HepG2 (cell line): ENCODE measurements around the gene ADAMTS13. TPM values are rescaled to one million over a fixed set of nuclear protein-coding genes. Genes with fewer than 3 reads are reported as not detected.

Experiments used
- ARNTL ChIP-seq: sonication (generic); formaldehyde crosslinking; IDR thresholded peaks from 2 replicates; pipeline ENCODE4 v1.4.0; 2020; ENCODE audit warnings: mild to moderate bottlenecking, missing genetic modification reagents
- BCLAF1 ChIP-seq: fragments of 450-650 bp; IDR thresholded peaks from 2 replicates; pipeline ENCODE4 v1.6.1; 2017; ENCODE audit warnings: mild to moderate bottlenecking
- DNMT3B ChIP-seq: conservative IDR thresholded peaks from 2 replicates; pipeline ENCODE4 v1.6.1; 2016; ENCODE audit warnings: missing biosample characterization, control low read depth
- DPF2 ChIP-seq: sonication (generic); formaldehyde crosslinking; IDR thresholded peaks from 2 replicates; pipeline ENCODE4 v1.4.0; 2020; ENCODE audit warnings: mild to moderate bottlenecking, low read depth, missing genetic modification reagents, borderline replicate concordance
- ELF1 ChIP-seq: sonication (generic); formaldehyde crosslinking; IDR thresholded peaks from 2 replicates; pipeline ENCODE4 v1.4.0; 2020; ENCODE audit warnings: missing genetic modification reagents
- MTF2 ChIP-seq: sonication (generic); formaldehyde crosslinking; IDR thresholded peaks from 2 replicates; pipeline ENCODE4 v1.5.0; 2020; ENCODE audit warnings: missing genetic modification reagents, borderline replicate concordance
- PRMT3 ChIP-seq: sonication (generic); formaldehyde crosslinking; IDR thresholded peaks from 2 replicates; pipeline ENCODE4 v1.8.1; 2022; ENCODE audit warnings: low read depth, mild to moderate bottlenecking, moderate library complexity, missing genetic modification reagents, borderline replicate concordance
- PTBP1 ChIP-seq: fragments of 200-400 bp; formaldehyde crosslinking; IDR thresholded peaks from 2 replicates; pipeline ENCODE4 v1.6.1; 2018; ENCODE audit warnings: low read length, low read depth; ENCODE audit not compliant: poor library complexity, severe bottlenecking
- SSRP1 ChIP-seq: IDR thresholded peaks from 2 replicates; pipeline ENCODE4 v1.6.1; 2016; ENCODE audit warnings: control low read depth
- ZNF280D ChIP-seq: sonication (generic); formaldehyde crosslinking; IDR thresholded peaks from 2 replicates; pipeline ENCODE4 v1.5.1; 2020; ENCODE audit warnings: mild to moderate bottlenecking, missing genetic modification reagents
- ZNF564 ChIP-seq: sonication (generic); formaldehyde crosslinking; IDR thresholded peaks from 2 replicates; pipeline ENCODE4 v1.8.1; 2023; ENCODE audit warnings: mild to moderate bottlenecking, missing genetic modification reagents
- ZNF576 ChIP-seq: sonication (generic); formaldehyde crosslinking; IDR thresholded peaks from 2 replicates; pipeline ENCODE4 v1.4.0; 2020; ENCODE audit warnings: mild to moderate bottlenecking, missing genetic modification reagents
- polyA plus RNA-seq, 8 experiments: library from polyadenylated mRNA; depleted of rRNA in 3 of 8; stranded (reverse) in 7 of 8; unstranded in 1 of 8; fragments of >200 nt; fragmentation: Illumina TruSeq in 4 of 8; extraction: Trizol in 4 of 8; gene quantifications; 2 replicates each; pipeline versions ENCODE4 v1.2.1 to v1.2.3, GENCODE V29; 2011 to 2016; ENCODE audit warnings: low read depth in 4 of 8, missing spikeins in 1 of 8, mixed read lengths in 1 of 8; ENCODE audit not compliant: insufficient read depth in 1 of 8
- total RNA-seq, 5 experiments: library from RNA; depleted of rRNA; stranded (reverse); fragments of >200 nt; fragmentation: Illumina TruSeq; extraction: Trizol; gene quantifications; 2 replicates each; pipeline ENCODE4 v1.2.3, GENCODE V29; 2016; ENCODE audit warnings: low read depth in 1 of 5
- TF ChIP-seq, protein P1 (sequence below): IDR thresholded peaks from 2 replicates; pipeline ENCODE4 v1.6.1; 2016; ENCODE audit warnings: low read depth, borderline replicate concordance
- TF ChIP-seq, protein P2 (sequence below): IDR thresholded peaks from 2 replicates; pipeline ENCODE4 v1.6.1; 2016; ENCODE audit warnings: low read depth, missing genetic modification reagents, missing compliant biosample characterization

The ADAMTS13 gene
- total and polyA plus RNA-seq, 2 of the 13 experiments (the other 11 are each of a cell fraction or from before 2014, with no cell fraction given) = 0.91 to 4.5 TPM

- TF ChIP-seq ELF1 (CRISPR knock-in tag) = peak; percentile 91
- 0 out of 2 replicates have a peak, but pooled peaks have one; percentile 14 for TF ChIP-seq MTF2 (CRISPR knock-in tag)
- TF ChIP-seq ZNF564 (CRISPR knock-in tag) = peak; percentile 88; the same call in 1 of the 2 replicates
- TF ChIP-seq ZNF576 (CRISPR knock-in tag) = no peak
- TF ChIP-seq, protein P1, sequence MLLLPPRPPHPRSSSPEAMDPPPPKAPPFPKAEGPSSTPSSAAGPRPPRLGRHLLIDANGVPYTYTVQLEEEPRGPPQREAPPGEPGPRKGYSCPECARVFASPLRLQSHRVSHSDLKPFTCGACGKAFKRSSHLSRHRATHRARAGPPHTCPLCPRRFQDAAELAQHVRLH (CRISPR knock-in tag) = peak; percentile 76; the same call in 1 of the 2 replicates
- 0 out of 2 replicates have a peak, but pooled peaks have one; percentile 87 for TF ChIP-seq PRMT3 (CRISPR knock-in tag)
- no peak for TF ChIP-seq BCLAF1
- TF ChIP-seq ARNTL (CRISPR knock-in tag) = peak; percentile 87
- TF ChIP-seq, protein P2, sequence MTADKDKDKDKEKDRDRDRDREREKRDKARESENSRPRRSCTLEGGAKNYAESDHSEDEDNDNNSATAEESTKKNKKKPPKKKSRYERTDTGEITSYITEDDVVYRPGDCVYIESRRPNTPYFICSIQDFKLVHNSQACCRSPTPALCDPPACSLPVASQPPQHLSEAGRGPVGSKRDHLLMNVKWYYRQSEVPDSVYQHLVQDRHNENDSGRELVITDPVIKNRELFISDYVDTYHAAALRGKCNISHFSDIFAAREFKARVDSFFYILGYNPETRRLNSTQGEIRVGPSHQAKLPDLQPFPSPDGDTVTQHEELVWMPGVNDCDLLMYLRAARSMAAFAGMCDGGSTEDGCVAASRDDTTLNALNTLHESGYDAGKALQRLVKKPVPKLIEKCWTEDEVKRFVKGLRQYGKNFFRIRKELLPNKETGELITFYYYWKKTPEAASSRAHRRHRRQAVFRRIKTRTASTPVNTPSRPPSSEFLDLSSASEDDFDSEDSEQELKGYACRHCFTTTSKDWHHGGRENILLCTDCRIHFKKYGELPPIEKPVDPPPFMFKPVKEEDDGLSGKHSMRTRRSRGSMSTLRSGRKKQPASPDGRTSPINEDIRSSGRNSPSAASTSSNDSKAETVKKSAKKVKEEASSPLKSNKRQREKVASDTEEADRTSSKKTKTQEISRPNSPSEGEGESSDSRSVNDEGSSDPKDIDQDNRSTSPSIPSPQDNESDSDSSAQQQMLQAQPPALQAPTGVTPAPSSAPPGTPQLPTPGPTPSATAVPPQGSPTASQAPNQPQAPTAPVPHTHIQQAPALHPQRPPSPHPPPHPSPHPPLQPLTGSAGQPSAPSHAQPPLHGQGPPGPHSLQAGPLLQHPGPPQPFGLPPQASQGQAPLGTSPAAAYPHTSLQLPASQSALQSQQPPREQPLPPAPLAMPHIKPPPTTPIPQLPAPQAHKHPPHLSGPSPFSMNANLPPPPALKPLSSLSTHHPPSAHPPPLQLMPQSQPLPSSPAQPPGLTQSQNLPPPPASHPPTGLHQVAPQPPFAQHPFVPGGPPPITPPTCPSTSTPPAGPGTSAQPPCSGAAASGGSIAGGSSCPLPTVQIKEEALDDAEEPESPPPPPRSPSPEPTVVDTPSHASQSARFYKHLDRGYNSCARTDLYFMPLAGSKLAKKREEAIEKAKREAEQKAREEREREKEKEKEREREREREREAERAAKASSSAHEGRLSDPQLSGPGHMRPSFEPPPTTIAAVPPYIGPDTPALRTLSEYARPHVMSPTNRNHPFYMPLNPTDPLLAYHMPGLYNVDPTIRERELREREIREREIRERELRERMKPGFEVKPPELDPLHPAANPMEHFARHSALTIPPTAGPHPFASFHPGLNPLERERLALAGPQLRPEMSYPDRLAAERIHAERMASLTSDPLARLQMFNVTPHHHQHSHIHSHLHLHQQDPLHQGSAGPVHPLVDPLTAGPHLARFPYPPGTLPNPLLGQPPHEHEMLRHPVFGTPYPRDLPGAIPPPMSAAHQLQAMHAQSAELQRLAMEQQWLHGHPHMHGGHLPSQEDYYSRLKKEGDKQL (CRISPR knock-in tag) = no peak
- no peak; the same call in 1 of the 2 replicates for TF ChIP-seq ZNF280D (CRISPR knock-in tag)
- no peak for TF ChIP-seq SSRP1
- no peak for TF ChIP-seq PTBP1
- peak; percentile 23; the same call in 1 of the 2 replicates for TF ChIP-seq DNMT3B
- TF ChIP-seq DPF2 (CRISPR knock-in tag) = no peak
Measured at GRCh38 chr9:133417541-133418461, 4.4 kb upstream of the ADAMTS13 start, which contains the start of gene REXO4 (continued).
